Nephron (organoid): ENCODE measurements around the gene SH3RF3.

Experiments used
- H3K27ac Mint-ChIP-seq, 3 experiments: 2 replicates each; pipeline ENCODE4 v1.8.0; 2020; ENCODE audit warnings: mixed read lengths in 3 of 3, mild to moderate bottlenecking in 2 of 3, moderate library complexity in 1 of 3
- H3K27me3 Mint-ChIP-seq: 2 replicates; pipeline ENCODE4 v1.8.0; 2021; ENCODE audit warnings: low read depth, mild to moderate bottlenecking, moderate library complexity, mixed read lengths
- H3K36me3 Mint-ChIP-seq: 2 replicates; pipeline ENCODE4 v1.8.0; 2020; ENCODE audit warnings: low read depth, mixed read lengths
- H3K4me1 Mint-ChIP-seq: 2 replicates; pipeline ENCODE4 v1.8.0; 2020; ENCODE audit warnings: mixed read lengths
- H3K4me3 Mint-ChIP-seq, 3 experiments: 2 replicates each; pipeline ENCODE4 v1.8.0; 2020; ENCODE audit warnings: mild to moderate bottlenecking in 3 of 3, mixed read lengths in 3 of 3, moderate library complexity in 2 of 3
- H3K9me3 Mint-ChIP-seq: 2 replicates; pipeline ENCODE4 v1.8.0; 2020; ENCODE audit warnings: mixed read lengths
- CTCF ChIP-seq, 3 experiments: fragments of 200-600 bp; sonication (generic); IDR thresholded peaks; one replicate each; pipeline ENCODE4 v1.5.0; 2021; ENCODE audit warnings: antibody characterized with exemption in 3 of 3; ENCODE audit not compliant: unreplicated experiment in 3 of 3

Gene SH3RF3

GRCh38 chr2:109513749-109514588 is 385.0 kb downstream of the SH3RF3 start:
- Mint-ChIP-seq H3K27ac (peak overlapping the region; percentile 14 to 64 (median 38)), H3K4me3 (no peak overlapping the region), H3K27me3 (peaks cover 48% of the 10 kb centered on the region), H3K4me1 (peaks cover 31% of the 10 kb centered on the region), H3K36me3 (no peaks in the 10 kb centered on the region), H3K9me3 (peaks cover 3% of the 10 kb centered on the region)
- no peak for TF ChIP-seq CTCF (IDR thresholded peaks at IDR 0.05; ENCODE audit: unreplicated experiment in 3 of 3)

GRCh38 chr2:109514857-109515256 is 385.9 kb downstream of the SH3RF3 start:
- peaks cover 48% of the 10 kb centered on the region for H3K27me3 Mint-ChIP-seq
- H3K36me3 Mint-ChIP-seq = no peaks in the 10 kb centered on the region
- H3K4me3 Mint-ChIP-seq = no peak overlapping the region
- peaks cover 32% of the 10 kb centered on the region for H3K4me1 Mint-ChIP-seq
- TF ChIP-seq CTCF (IDR thresholded peaks at IDR 0.05; ENCODE audit: unreplicated experiment in 3 of 3) = no peak
- H3K27ac Mint-ChIP-seq = no peak overlapping the region
- H3K9me3 Mint-ChIP-seq = peaks cover 3% of the 10 kb centered on the region

GRCh38 chr2:109516445-109517117 is 387.6 kb downstream of the SH3RF3 start:
- Mint-ChIP-seq H3K4me1 (peaks cover 27% of the 10 kb centered on the region), H3K4me3 (no peak overlapping the region), H3K36me3 (no peaks in the 10 kb centered on the region), H3K27ac (peak overlapping the region in 1 of 3 experiments; percentile 26), H3K9me3 (no peaks in the 10 kb centered on the region), H3K27me3 (peaks cover 43% of the 10 kb centered on the region)
- TF ChIP-seq CTCF (IDR thresholded peaks at IDR 0.05; ENCODE audit: unreplicated experiment in 3 of 3) = peak; percentile 45 to 70 (median 51)

- Mint-ChIP-seq H3K27me3 (peaks cover 41% of the 10 kb centered on the region), H3K4me1 (peaks cover 27% of the 10 kb centered on the region), H3K9me3 (no peaks in the 10 kb centered on the region), H3K36me3 (no peaks in the 10 kb centered on the region), H3K27ac (peak overlapping the region in 1 of 3 experiments; percentile 35), H3K4me3 (no peak overlapping the region)
- TF ChIP-seq CTCF (IDR thresholded peaks at IDR 0.05; ENCODE audit: unreplicated experiment in 3 of 3) = no peak
Measured at GRCh38 chr2:109517118-109517889, 388.3 kb downstream of the SH3RF3 start.

GRCh38 chr2:109519513-109519912 is 390.5 kb downstream of the SH3RF3 start:
- peaks cover 29% of the 10 kb centered on the region for H3K27me3 Mint-ChIP-seq

More at GRCh38 chr2:109519513-109519912, 390.5 kb downstream of the SH3RF3 start:
- no peak for TF ChIP-seq CTCF (IDR thresholded peaks at IDR 0.05; ENCODE audit: unreplicated experiment in 3 of 3)
- Mint-ChIP-seq H3K27ac (no peak overlapping the region), H3K4me1 (peaks cover 17% of the 10 kb centered on the region), H3K9me3 (no peaks in the 10 kb centered on the region), H3K36me3 (no peaks in the 10 kb centered on the region), H3K4me3 (no peak overlapping the region)
